ENCODE data around the gene CCDC30.
A peak's percentile ranks its signal among the peaks of the same experiment; 100 is the strongest.

CCDC30 gene

GRCh38 chr1:42462828-42463763, at the start of gene CCDC30:
CCDC30 (plus strand) TSS chr1:42463286; CDS start chr1:42480552, 17,266 bp downstream.
- peak; percentile 93 to 94 for DNase-seq (ENCODE audit: low read depth in 2 of 2)

GRCh38 chr1:42414551-42415496, 48.3 kb upstream of the CCDC30 start:
- DNase-seq (ENCODE audit: low read depth in 2 of 2): no peak

- no peak for DNase-seq (ENCODE audit: low read depth in 2 of 2)
Observed at GRCh38 chr1:42417166-42417565, 45.9 kb upstream of the CCDC30 start.

- DNase-seq (ENCODE audit: low read depth in 2 of 2): no peak
Observed at GRCh38 chr1:42418516-42418915, 44.6 kb upstream of the CCDC30 start.

GRCh38 chr1:42419126-42419821, 43.8 kb upstream of the CCDC30 start:
- DNase-seq (ENCODE audit: low read depth in 2 of 2): no peak

- DNase-seq (ENCODE audit: low read depth in 2 of 2): no peak
Observed at GRCh38 chr1:42420121-42420520, 43.0 kb upstream of the CCDC30 start.

- no peak for DNase-seq (ENCODE audit: low read depth in 2 of 2)
Observed at GRCh38 chr1:42420911-42421585, 42.0 kb upstream of the CCDC30 start.

GRCh38 chr1:42422737-42423136, 40.3 kb upstream of the CCDC30 start:
- no peak for DNase-seq (ENCODE audit: low read depth in 2 of 2)

- no peak for DNase-seq (ENCODE audit: low read depth in 2 of 2)
Observed at GRCh38 chr1:42423681-42424080, 39.4 kb upstream of the CCDC30 start.

- no peak for DNase-seq (ENCODE audit: low read depth in 2 of 2)
Observed at GRCh38 chr1:42424201-42424600, 38.9 kb upstream of the CCDC30 start.

- DNase-seq (ENCODE audit: low read depth in 2 of 2): no peak
Observed at GRCh38 chr1:42427240-42427639, 35.8 kb upstream of the CCDC30 start.

- DNase-seq (ENCODE audit: low read depth in 2 of 2): no peak
Observed at GRCh38 chr1:42429603-42430002, 33.5 kb upstream of the CCDC30 start.

GRCh38 chr1:42430286-42431135, 32.6 kb upstream of the CCDC30 start:
- no peak for DNase-seq (ENCODE audit: low read depth in 2 of 2)

GRCh38 chr1:42431514-42431913, 31.6 kb upstream of the CCDC30 start:
- no peak for DNase-seq (ENCODE audit: low read depth in 2 of 2)

- no peak for DNase-seq (ENCODE audit: low read depth in 2 of 2)
Observed at GRCh38 chr1:42432714-42433113, 30.4 kb upstream of the CCDC30 start.

- no peak for DNase-seq (ENCODE audit: low read depth in 2 of 2)
Observed at GRCh38 chr1:42433369-42433768, 29.7 kb upstream of the CCDC30 start.

GRCh38 chr1:42434340-42434739, 28.7 kb upstream of the CCDC30 start:
- no peak for DNase-seq (ENCODE audit: low read depth in 2 of 2)

GRCh38 chr1:42439940-42440339, 23.1 kb upstream of the CCDC30 start:
- DNase-seq (ENCODE audit: low read depth in 2 of 2): no peak

GRCh38 chr1:42442662-42443061, 20.4 kb upstream of the CCDC30 start:
- no peak for DNase-seq (ENCODE audit: low read depth in 2 of 2)

- no peak for DNase-seq (ENCODE audit: low read depth in 2 of 2)
Observed at GRCh38 chr1:42449256-42449655, 13.8 kb upstream of the CCDC30 start.
